CD4-positive, alpha-beta T cell treated with Interleukin-12 subunit alpha and Interleukin-12 subunit beta, for 1 hour (primary cell): ENCODE measurements around the gene MLX.

Experiments used
- DNase-seq: peaks from one replicate; pipeline ENCODE4 v3.0.0-alpha.2; 2020

MLX gene

GRCh38 chr17:42566883-42567573 lies at the start of gene MLX:
Gene MLX, plus strand, starts transcription at chr17:42567100. Its CDS starts 25 bp downstream, at chr17:42567125.
- peak; percentile 93 for DNase-seq

- peak; percentile 82 for DNase-seq
These were observed 49.4 kb upstream of the MLX start for GRCh38 chr17:42517516-42517915.

- DNase-seq, result no peak
These were observed 48.7 kb upstream of the MLX start for GRCh38 chr17:42518046-42518754.

GRCh38 chr17:42518755-42519545 lies 48.0 kb upstream of the MLX start:
- no peak for DNase-seq

- DNase-seq, result no peak
These were observed 47.1 kb upstream of the MLX start for GRCh38 chr17:42519546-42520491.

GRCh38 chr17:42520540-42520951 lies 46.4 kb upstream of the MLX start:
- DNase-seq, result peak; percentile 17

- no peak for DNase-seq
These were observed 45.9 kb upstream of the MLX start for GRCh38 chr17:42521036-42521435.

- no peak for DNase-seq
These were observed 45.1 kb upstream of the MLX start for GRCh38 chr17:42521666-42522262.

GRCh38 chr17:42522263-42522790 lies 44.6 kb upstream of the MLX start:
- DNase-seq, result no peak

- DNase-seq, result no peak
These were observed 44.1 kb upstream of the MLX start for GRCh38 chr17:42522798-42523278.

GRCh38 chr17:42525221-42525620 lies 41.7 kb upstream of the MLX start:
- no peak for DNase-seq

GRCh38 chr17:42526031-42526444 lies 40.9 kb upstream of the MLX start:
- no peak for DNase-seq

GRCh38 chr17:42527932-42528331 lies 39.0 kb upstream of the MLX start:
- DNase-seq, result no peak

GRCh38 chr17:42529061-42529460 lies 37.8 kb upstream of the MLX start:
- DNase-seq, result no peak

- no peak for DNase-seq
These were observed 35.9 kb upstream of the MLX start for GRCh38 chr17:42530952-42531454.

GRCh38 chr17:42531455-42532354 lies 35.2 kb upstream of the MLX start:
- peak; percentile 64 for DNase-seq

- no peak for DNase-seq
These were observed 31.5 kb upstream of the MLX start for GRCh38 chr17:42535155-42536047.

- peak; percentile 80 for DNase-seq
These were observed 30.9 kb upstream of the MLX start, which contains the start of gene NAGLU for GRCh38 chr17:42536048-42536371. Gene NAGLU, plus strand, starts transcription at chr17:42536241. Its CDS starts 32 bp downstream, at chr17:42536273.
